ENCODE data around the gene NOX3.

Gene NOX3

DNA sequence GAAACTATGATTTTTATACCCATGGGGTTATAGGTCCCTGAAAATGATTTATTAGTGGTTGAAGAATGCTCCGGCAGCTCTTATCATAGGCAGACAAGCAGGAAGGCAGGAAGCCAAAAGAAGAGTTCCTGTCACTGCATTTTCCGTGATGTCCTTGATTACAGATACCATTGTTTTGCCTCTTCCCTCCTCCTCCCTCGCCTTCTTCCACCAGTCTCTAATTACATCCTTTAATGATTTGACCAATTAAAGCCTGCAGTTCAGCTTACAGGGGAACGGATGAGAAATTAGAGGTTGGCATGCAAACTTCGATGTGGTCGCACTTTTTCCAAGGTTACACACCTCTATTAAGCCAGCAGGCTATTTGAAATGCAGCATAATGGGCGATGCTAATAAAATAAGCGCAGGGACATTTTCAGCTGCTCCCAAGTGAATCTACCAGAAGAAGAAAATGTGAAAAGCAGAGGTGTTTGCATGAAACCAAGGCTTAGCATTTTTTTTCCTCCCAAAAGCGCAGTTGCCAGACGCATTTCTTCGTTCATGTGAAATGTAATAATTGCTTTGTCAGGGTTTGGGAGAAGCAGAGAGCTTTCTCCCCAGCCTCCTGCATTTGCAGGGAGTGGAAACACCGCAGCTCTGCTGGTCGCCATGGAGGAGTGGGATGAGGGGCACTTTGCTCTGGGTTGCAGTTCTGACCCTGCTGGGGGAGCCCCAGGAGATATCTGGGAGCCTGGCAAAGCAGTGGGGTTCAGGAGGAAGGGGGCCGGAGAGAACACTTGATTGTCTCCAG is 6.0 kb downstream of the NOX3 start:
- H3K4me3 ChIP-seq (ENCODE audit: low read length) = no peak overlapping the region
- TF ChIP-seq, protein P1, sequence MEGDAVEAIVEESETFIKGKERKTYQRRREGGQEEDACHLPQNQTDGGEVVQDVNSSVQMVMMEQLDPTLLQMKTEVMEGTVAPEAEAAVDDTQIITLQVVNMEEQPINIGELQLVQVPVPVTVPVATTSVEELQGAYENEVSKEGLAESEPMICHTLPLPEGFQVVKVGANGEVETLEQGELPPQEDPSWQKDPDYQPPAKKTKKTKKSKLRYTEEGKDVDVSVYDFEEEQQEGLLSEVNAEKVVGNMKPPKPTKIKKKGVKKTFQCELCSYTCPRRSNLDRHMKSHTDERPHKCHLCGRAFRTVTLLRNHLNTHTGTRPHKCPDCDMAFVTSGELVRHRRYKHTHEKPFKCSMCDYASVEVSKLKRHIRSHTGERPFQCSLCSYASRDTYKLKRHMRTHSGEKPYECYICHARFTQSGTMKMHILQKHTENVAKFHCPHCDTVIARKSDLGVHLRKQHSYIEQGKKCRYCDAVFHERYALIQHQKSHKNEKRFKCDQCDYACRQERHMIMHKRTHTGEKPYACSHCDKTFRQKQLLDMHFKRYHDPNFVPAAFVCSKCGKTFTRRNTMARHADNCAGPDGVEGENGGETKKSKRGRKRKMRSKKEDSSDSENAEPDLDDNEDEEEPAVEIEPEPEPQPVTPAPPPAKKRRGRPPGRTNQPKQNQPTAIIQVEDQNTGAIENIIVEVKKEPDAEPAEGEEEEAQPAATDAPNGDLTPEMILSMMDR (conservative IDR thresholded peaks at IDR 0.05; ENCODE audit: low read depth, low read length) = no peak
- no peak for DNase-seq (ENCODE audit: low read depth)

GRCh38 chr6:155448668-155449449 is 6.8 kb downstream of the NOX3 start:
- TF ChIP-seq, protein P1 (conservative IDR thresholded peaks at IDR 0.05; ENCODE audit: low read depth, low read length) = no peak
- no peak overlapping the region for H3K4me3 ChIP-seq (ENCODE audit: low read length)
- no peak for DNase-seq (ENCODE audit: low read depth)

GRCh38 chr6:155447949-155448348 is 7.7 kb downstream of the NOX3 start:
- no peak for DNase-seq (ENCODE audit: low read depth)

GRCh38 chr6:155444952-155445903 is 10.4 kb downstream of the NOX3 start:
- DNase-seq (ENCODE audit: low read depth) = no peak
- TF ChIP-seq, protein P1 (conservative IDR thresholded peaks at IDR 0.05; ENCODE audit: low read depth, low read length) = no peak
- H3K4me3 ChIP-seq (ENCODE audit: low read length) = no peak overlapping the region

More at GRCh38 chr6:155447949-155448348, 7.7 kb downstream of the NOX3 start:
- TF ChIP-seq, protein P1 (conservative IDR thresholded peaks at IDR 0.05; ENCODE audit: low read depth, low read length) = no peak
- no peak overlapping the region for H3K4me3 ChIP-seq (ENCODE audit: low read length)

DNA sequence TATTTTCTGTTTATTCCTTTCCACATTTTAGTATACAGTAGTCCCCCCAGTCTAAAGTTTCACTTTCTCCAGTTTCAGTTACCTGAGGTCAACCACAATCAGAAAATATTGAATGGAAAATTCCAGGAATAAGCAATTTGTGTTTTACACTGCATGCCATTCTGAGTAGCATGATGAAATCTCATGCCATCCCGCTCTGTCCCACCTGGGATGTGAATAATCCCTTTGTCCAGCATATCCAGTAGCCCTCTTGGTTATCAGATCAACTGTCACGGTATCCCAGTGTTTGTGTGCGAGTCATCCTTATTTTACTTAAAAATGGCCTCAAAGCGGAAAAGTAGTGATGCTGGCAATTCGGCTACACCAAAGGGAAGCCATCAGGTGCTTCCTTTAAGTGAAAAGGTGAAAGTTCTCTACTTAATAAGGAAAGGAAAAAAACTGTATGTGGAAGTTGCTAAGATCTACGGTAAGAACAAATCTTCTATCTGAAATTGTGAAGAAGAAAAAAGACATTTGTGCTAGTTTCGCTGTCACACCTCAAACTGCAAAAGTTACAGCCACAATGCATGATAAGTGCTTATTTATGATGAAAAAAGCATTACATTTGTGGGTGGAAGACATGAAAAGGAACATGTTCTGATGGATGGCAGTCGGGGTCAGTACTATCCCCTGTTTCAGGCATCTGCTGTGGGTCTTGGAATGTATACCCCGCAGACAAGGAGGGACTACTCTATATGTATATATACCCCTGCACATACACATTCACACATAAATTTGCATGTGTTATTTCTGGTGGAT is 11.3 kb downstream of the NOX3 start:
- no peak overlapping the region for H3K4me3 ChIP-seq (ENCODE audit: low read length)
- DNase-seq (ENCODE audit: low read depth) = peak; percentile 5
- TF ChIP-seq, protein P1 (conservative IDR thresholded peaks at IDR 0.05; ENCODE audit: low read depth, low read length) = no peak

DNA sequence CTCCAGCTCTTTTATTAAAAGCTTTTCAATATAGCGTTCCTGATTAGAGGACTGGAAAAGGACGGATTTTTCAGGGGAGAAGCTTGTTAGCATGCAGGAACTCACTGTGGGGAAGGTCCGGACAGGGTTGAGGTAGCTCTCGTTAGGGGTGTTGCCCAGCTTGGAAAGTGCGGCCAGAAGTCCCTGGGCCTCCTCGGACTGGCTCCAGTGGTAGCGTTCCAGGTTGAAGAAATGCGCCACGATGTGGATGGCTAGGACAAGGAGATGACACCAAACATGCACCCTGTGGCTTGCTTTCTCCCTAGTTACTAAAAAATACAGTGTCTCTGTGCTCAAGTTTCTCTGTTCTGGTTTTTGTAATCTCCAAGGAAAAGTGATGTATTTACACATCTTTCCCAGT is 12.5 kb downstream of the NOX3 start:
- DNase-seq (ENCODE audit: low read depth) = no peak
- TF ChIP-seq, protein P1 (conservative IDR thresholded peaks at IDR 0.05; ENCODE audit: low read depth, low read length) = no peak
- H3K4me3 ChIP-seq (ENCODE audit: low read length) = no peak overlapping the region

All from retinal pigment epithelial cell (primary cell).